Psoas muscle (tissue), 8 donors: Measurements from ENCODE around the gene ITGA7. TPM values are rescaled to one million over a fixed set of nuclear protein-coding genes. Genes with fewer than 3 reads are reported as not detected.
"Not testable (repeated sequence)": the region's sequence is repeated elsewhere in the genome, so short reads cannot be mapped to it uniquely, and the experiment has no call there.

ENCODE experiments used
- ATAC-seq, 4 donors: fragments of 200-7000 bp; cut with Tn5 transposase; one replicate each; pipeline ENCODE4 v1.9.1; 2020; ENCODE audit warnings: moderate library complexity in 3 of 4, mild to moderate bottlenecking in 2 of 4
- DNase-seq, 2 donors: peaks; one replicate each; pipeline ENCODE4 v3.0.0-alpha.2; 2020
- H3K27ac ChIP-seq: fragments of 200-600 bp; one replicate; pipeline ENCODE4 v1.8.0; 2022
- H3K27me3 ChIP-seq, 3 donors: fragments of 200-600 bp in 1 of 3; one replicate each; pipeline versions ENCODE4 v1.6.1 to v1.8.0; 2013 to 2022; ENCODE audit warnings: low read length in 2 of 3, mild to moderate bottlenecking in 2 of 3, moderate library complexity in 1 of 3; ENCODE audit not compliant: insufficient read depth in 3 of 3
- H3K36me3 ChIP-seq, 2 donors: fragments of 200-600 bp in 1 of 2; one replicate each; pipeline versions ENCODE4 v1.6.1 to v1.8.0; 2013 to 2022; ENCODE audit warnings: low read depth in 1 of 2, mild to moderate bottlenecking in 1 of 2, moderate library complexity in 1 of 2; ENCODE audit not compliant: insufficient read depth in 1 of 2
- H3K4me1 ChIP-seq: fragments of 200-600 bp; one replicate; pipeline ENCODE4 v1.8.0; 2022
- H3K4me3 ChIP-seq: fragments of 200-600 bp; one replicate; pipeline ENCODE4 v1.8.0; 2022; ENCODE audit warnings: mild to moderate bottlenecking
- H3K9me3 ChIP-seq: fragments of 200-600 bp; one replicate; pipeline ENCODE4 v1.8.0; 2022
- WGBS, 3 donors: extraction: QIAGEN DNeasy Blood & Tissue Kit; methylation state at CpG; one replicate each; pipeline versions ENCODE4 v1.1.6 to v1.1.7; 2013; 5-methylcytosine and 5-hydroxymethylcytosine counted together
- intact Hi-C, 2 donors: fragments of 100-400 bp; cut with DNase I; formaldehyde crosslinking; loops; one replicate each; pipeline versions ENCODE4 v1.11.0 to v1.14.2; 2022
- polyA plus RNA-seq, 3 donors: library from polyadenylated mRNA; stranded (reverse); fragments of 200-250 nt; gene quantifications; one replicate each; pipeline ENCODE4 v1.2.3, GENCODE V29; 2013
- total RNA-seq, 4 donors: library from RNA; stranded (reverse); fragmentation: NEBNext Ultra II Directional in 2 of 4; extraction: Animal tissue kit (Norgen Biotek cat#: 25700) in 2 of 4; gene quantifications; one replicate each; pipeline versions ENCODE4 v1.2.1 to v1.2.4, GENCODE V29; 2021 to 2023
- TF ChIP-seq, protein P1 (sequence below): fragments of 200-600 bp; IDR thresholded peaks from one replicate; pipeline ENCODE4 v1.8.0; 2022; ENCODE audit warnings: antibody characterized with exemption
- donor health status: healthy with polysubstance abuse.
- donor health status: DM: no; HTN: no; CAD: no; lungs with moderate emphysema.
- donor health status: Bipolar disorder and iron deficiency.
- donor health status: healthy.
- donor health status: DM: yes; HTN: yes; CAD: no.
- donor health status: DM: no; HTN: no; CAD: no.
- donor health status: DM: no; HTN: no; CAD: no.
- donor health status: DM: yes; HTN: yes; CAD: no.

The ITGA7 gene
- total and polyA plus RNA-seq, 7 donors, result 51.8 to 433 (median 297) TPM

DNA sequence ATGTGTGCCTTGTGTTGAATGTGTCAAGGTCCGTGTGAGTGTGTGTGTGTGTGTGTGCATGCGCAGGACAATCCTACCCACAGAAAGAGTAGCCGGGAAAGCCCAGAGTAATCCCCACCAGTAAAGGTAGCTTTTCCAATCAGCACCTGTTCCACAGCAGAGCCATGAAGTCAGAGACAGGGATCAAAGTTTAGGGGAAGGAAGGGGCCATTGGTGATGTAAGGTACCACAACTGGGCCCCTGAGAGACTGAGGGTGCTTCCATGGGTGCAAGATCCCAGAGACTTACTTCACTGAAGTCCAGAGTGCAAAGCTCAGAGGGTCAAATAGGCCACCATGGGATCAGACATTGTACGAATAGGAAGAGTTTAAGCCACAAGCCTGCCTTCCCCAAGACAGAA, 50.5 kb downstream of the ITGA7 start:
- H3K4me3 ChIP-seq, result no peak overlapping the region
- no peaks in the 10 kb centered on the region for H3K27me3 ChIP-seq
- intact Hi-C loops, result no loop called here
- TF ChIP-seq, protein P1, sequence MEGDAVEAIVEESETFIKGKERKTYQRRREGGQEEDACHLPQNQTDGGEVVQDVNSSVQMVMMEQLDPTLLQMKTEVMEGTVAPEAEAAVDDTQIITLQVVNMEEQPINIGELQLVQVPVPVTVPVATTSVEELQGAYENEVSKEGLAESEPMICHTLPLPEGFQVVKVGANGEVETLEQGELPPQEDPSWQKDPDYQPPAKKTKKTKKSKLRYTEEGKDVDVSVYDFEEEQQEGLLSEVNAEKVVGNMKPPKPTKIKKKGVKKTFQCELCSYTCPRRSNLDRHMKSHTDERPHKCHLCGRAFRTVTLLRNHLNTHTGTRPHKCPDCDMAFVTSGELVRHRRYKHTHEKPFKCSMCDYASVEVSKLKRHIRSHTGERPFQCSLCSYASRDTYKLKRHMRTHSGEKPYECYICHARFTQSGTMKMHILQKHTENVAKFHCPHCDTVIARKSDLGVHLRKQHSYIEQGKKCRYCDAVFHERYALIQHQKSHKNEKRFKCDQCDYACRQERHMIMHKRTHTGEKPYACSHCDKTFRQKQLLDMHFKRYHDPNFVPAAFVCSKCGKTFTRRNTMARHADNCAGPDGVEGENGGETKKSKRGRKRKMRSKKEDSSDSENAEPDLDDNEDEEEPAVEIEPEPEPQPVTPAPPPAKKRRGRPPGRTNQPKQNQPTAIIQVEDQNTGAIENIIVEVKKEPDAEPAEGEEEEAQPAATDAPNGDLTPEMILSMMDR, result no peak
- DNase-seq (no peak), ATAC-seq (no peak)
- H3K4me1 ChIP-seq, result peaks cover 16% of the 10 kb centered on the region
- H3K36me3 ChIP-seq, result no peaks in the 10 kb centered on the region
- no peak overlapping the region for H3K27ac ChIP-seq
- H3K9me3 ChIP-seq, result no peaks in the 10 kb centered on the region
- 63 to 89% (median 75%) methylated on average over 4 of the region's 4 CpGs for WGBS, 3 donors

DNA sequence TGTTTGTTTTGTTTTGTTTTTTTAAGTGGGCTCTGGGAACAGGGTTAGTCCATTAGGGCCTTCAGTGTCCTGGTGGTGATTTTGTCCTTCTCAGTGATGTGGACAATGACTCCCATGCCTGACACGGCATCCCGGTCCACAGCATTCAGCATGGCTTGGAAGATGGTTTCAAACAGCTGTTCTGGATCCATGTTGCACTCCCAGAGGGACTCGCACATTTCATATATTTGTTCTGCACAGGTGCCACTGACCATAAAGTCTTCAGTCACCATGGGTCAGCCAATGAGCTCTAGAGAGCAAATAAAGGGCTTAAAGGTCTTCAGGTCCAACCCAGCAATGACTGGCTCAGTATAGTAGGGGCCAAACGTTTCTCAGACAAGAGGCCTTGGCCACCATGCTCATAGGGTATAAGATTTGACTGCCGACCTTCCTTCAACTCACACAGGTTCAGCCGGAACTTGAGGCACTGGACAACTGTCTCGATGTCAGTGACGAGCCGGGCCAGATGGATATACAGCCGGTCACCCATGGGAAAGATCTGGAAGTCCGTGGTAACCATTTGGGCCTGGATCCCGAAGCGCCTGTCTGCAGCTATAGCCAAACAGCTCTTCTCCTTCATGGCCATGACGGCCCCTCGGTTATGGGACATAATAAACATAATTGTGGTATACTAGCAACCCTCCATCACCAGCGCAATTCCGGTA, 53.0 kb downstream of the ITGA7 start:
- DNase-seq (no peak), ATAC-seq (no peak)
- TF ChIP-seq, protein P1, result no peak
- WGBS, 3 donors, result 43 to 58% (median 44%) methylated on average over 17 of the region's 17 CpGs
- peaks cover 16% of the 10 kb centered on the region for H3K4me1 ChIP-seq
- no peaks in the 10 kb centered on the region for H3K27me3 ChIP-seq
- no peaks in the 10 kb centered on the region for H3K36me3 ChIP-seq
- H3K9me3 ChIP-seq, result no peaks in the 10 kb centered on the region
- no peak overlapping the region for H3K27ac ChIP-seq
- intact Hi-C loops, result no loop called here
- no peak overlapping the region for H3K4me3 ChIP-seq

DNA sequence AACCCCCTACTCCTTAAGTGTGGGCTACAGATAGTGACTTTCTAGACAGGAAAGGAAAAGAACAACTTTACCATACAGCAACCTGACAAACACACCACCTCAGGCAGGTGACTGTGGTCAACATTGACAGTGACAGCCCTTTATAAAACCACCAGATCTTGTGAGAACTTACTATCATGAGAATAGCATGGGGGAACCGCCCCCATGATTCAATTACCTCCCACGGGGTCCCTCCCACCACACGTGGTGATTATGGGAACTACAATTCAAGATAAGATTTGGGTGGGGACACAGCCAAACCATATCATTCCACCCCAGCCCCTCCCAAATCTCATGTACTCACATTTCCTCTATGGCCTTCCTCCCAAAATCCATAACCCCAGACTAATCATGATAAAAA, 54.7 kb downstream of the ITGA7 start:
- no peak overlapping the region for H3K27ac ChIP-seq
- H3K9me3 ChIP-seq, result no peaks in the 10 kb centered on the region
- TF ChIP-seq, protein P1, result no peak
- DNase-seq (no peak), ATAC-seq (no peak)
- intact Hi-C loops, result no loop called here
- H3K36me3 ChIP-seq, result no peaks in the 10 kb centered on the region
- 64 to 73% (median 68%) methylated on average over 3 of the region's 3 CpGs for WGBS, 3 donors
- H3K4me1 ChIP-seq, result peaks cover 4% of the 10 kb centered on the region
- H3K4me3 ChIP-seq, result no peak overlapping the region
- no peaks in the 10 kb centered on the region for H3K27me3 ChIP-seq

DNA sequence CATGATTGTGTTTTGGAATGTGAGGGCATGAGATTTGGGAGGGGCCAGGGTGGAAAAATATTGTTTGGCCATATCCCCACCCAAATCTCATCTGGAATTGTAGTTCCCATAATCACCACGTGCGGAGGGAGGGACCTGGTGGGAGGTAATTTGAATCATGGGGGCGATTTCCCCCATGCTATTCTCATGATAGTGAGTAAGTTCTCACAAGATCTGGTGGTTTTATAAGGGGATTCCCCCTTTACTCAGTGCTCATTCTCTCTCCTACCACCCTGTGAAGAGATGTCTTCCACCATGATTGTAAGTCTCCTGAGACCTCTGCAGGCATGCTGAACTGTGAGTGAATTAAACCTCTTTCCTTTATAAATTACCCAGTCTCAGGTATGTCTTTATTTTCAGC, 55.4 kb downstream of the ITGA7 start:
- Histone ChIP-seq H3K36me3 (no peaks in the 10 kb centered on the region), H3K27ac (no peak overlapping the region), H3K27me3 (no peaks in the 10 kb centered on the region), H3K4me3 (no peak overlapping the region), H3K4me1 (no peaks in the 10 kb centered on the region), H3K9me3 (no peaks in the 10 kb centered on the region)
- ATAC-seq (no peak), DNase-seq (no peak)
- intact Hi-C loops, result no loop called here
- 81 to 89% (median 85%) methylated on average over 3 of the region's 3 CpGs for WGBS, 3 donors
- TF ChIP-seq, protein P1, result no peak

DNA sequence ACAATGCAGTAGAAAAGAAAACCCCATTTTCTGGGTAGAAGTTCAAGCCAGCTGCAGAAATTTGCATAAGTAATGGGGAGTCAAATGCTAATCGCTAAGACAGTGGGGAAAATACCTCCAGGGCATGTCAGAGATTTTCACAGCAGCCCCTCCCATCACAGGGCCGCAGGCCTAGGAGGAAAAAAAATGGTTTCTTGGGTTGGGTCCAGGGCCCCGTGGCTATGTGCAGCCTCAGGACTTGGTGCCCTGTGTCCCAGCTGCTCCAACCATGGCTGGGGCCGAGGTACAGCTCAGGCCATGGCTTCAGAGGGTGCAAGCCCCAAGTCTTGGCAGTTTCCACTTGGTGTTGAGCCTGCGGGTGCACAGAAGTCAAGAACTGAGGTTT, 56.4 kb downstream of the ITGA7 start:
- DNase-seq, result no peak
- intact Hi-C loops, result no loop called here
- Histone ChIP-seq H3K36me3 (no peaks in the 10 kb centered on the region), H3K4me3 (no peak overlapping the region), H3K9me3 (no peaks in the 10 kb centered on the region), H3K27me3 (no peaks in the 10 kb centered on the region), H3K4me1 (no peaks in the 10 kb centered on the region), H3K27ac (no peak overlapping the region)
- ATAC-seq, result no peak
- TF ChIP-seq, protein P1, result no peak
- WGBS, 3 donors, result 39 to 51% (median 41%) methylated on average over 5 of the region's 5 CpGs

DNA sequence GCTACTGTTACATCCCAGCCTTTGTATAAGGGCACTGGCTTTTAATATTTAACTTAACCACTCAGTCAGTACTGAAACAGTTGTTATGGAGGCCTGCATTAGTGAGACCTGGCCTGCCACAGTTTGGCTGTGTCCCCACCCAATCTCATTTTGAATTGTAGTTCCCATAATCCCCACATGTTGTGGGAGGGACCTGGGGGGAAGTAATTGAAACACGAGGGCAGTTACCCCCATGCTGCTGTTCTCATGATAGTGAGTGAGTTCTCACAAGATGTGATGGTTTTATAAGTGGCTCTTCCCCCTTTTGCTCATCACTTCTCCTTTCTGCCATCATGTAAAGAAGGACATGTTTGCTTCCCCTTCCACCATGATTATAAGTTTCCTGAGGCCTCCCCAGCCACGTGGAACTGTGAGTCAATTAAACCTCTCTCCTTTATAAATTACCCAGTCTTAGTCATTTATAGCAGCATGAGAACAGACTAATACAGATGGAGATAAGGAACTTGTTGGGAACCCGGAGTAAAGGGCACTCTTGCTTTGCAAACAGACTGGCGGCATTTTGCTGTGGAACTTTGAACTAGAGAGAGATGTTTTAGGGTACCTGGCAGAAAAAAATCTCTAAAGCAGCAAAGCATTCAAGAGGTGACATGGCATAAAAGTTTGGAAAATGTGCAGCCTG, 56.9 kb downstream of the ITGA7 start:
- DNase-seq, H3K4me3 ChIP-seq, H3K27ac ChIP-seq, intact Hi-C loops, H3K27me3 ChIP-seq, ATAC-seq, H3K9me3 ChIP-seq, H3K36me3 ChIP-seq, H3K4me1 ChIP-seq: not testable (repeated sequence)
- WGBS, 3 donors, result 53 to 60% (median 58%) methylated on average over 4 of the region's 4 CpGs
